ENCODE measurements around the gene SBNO2. TPM values are rescaled to one million over a fixed set of nuclear protein-coding genes. Genes with fewer than 3 reads are reported as not detected.
A peak's percentile ranks its signal among the peaks of the same experiment; 100 is the strongest.

Gene SBNO2
- total and polyA plus RNA-seq, 4 donors = 45.6 to 155 (median 95.9) TPM

DNA sequence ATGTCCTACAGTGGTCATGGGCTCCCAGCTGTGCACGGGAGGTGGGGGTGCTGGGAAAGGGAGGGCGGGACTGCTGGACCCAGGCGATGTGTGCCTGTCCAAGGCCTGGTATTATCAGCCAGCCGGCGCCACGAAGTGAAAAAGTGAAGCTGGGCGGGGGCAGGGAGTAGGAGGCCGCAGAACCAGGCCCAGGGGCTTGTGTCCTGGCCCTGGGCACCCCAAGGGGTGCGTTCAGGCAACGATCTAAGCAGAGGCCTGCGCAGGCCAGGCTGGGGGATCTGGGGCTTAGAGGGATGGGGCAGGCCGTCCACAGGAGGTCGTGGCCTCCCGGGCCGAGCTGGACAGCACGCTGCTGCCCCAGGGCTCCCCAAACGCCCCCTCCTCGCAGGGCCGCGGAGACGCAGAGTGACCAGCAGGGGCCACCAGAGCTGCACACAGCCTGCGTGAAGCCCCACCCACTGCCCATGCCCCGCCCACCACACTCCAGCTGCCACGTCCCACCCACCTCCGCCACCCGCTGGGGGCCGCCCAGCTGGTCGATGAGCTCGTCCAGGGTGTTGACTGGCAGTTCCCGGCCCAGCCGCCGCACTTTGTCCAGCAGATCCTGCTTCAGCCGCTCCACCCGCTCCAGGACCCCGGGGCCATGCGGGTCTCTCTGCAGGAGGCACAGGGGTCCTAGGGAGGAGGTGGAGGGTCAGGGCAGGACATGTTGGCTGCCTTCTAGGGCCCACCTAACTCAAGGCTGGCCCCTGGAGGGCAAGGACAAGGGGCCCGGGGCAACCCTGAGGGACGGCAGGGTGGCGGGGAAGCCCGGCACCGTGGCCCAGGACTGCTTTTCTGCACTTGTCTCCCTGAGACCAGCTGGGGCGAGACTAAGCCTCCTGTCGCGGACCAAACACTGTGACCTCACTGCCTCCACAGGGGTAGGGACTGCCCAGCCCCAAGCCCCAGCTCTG, 60.8 kb downstream of the SBNO2 start:
- 32 to 38% methylated on average over 32 to 44 of the region's 44 CpGs for WGBS, 2 donors
- DNase-seq = peak; percentile 96 to 98 (median 97)
- peaks cover 0 to 10% (median 6%) of the 10 kb centered on the region in 5 donors for H3K4me1 ChIP-seq (ENCODE audit: control insufficient read depth in 5 of 5, insufficient read depth in 5 of 5, low read length in 5 of 5)
- ATAC-seq (ENCODE audit: insufficient read depth, low FRiP score) = peak; percentile 83
- peak overlapping the region in 1 of 2 donors; percentile 71 for H3K27ac ChIP-seq (ENCODE audit: low read depth in 1 of 2, low read length in 1 of 2)
- H3K9ac ChIP-seq (ENCODE audit: insufficient read depth in 1 of 2, low read length in 2 of 2) = no peak overlapping the region
- no peak overlapping the region for H3K4me3 ChIP-seq
- no peaks in the 10 kb centered on the region for H3K27me3 ChIP-seq (ENCODE audit: control insufficient read depth in 3 of 3, insufficient read depth in 3 of 3, low read length in 2 of 3)
- H3K36me3 ChIP-seq (ENCODE audit: control insufficient read depth in 4 of 4, insufficient read depth in 4 of 4, low read length in 4 of 4) = peaks cover 7 to 84% (median 12%) of the 10 kb centered on the region in 4 donors
- no peaks in the 10 kb centered on the region for H3K9me3 ChIP-seq (ENCODE audit: control insufficient read depth in 4 of 4, insufficient read depth in 3 of 4, low read length in 3 of 4)
- TF ChIP-seq CTCF (IDR thresholded peaks at IDR 0.05; ENCODE audit: control extremely low read depth, extremely low read depth) = peak; percentile 70

- H3K9me3 ChIP-seq (ENCODE audit: control insufficient read depth in 4 of 4, insufficient read depth in 3 of 4, low read length in 3 of 4) = no peaks in the 10 kb centered on the region
- H3K27ac ChIP-seq (ENCODE audit: low read depth in 1 of 2, low read length in 1 of 2) = peak overlapping the region in 1 of 2 donors; percentile 49
- ATAC-seq (ENCODE audit: insufficient read depth, low FRiP score) (no peak), DNase-seq (peak in 2 of 3 donors; percentile 22 to 66)
- peaks cover 5 to 84% (median 12%) of the 10 kb centered on the region in 4 donors for H3K36me3 ChIP-seq (ENCODE audit: control insufficient read depth in 4 of 4, insufficient read depth in 4 of 4, low read length in 4 of 4)
- H3K4me3 ChIP-seq = no peak overlapping the region
- peaks cover 0 to 10% (median 6%) of the 10 kb centered on the region in 5 donors for H3K4me1 ChIP-seq (ENCODE audit: control insufficient read depth in 5 of 5, insufficient read depth in 5 of 5, low read length in 5 of 5)
- H3K27me3 ChIP-seq (ENCODE audit: control insufficient read depth in 3 of 3, insufficient read depth in 3 of 3, low read length in 2 of 3) = no peaks in the 10 kb centered on the region
- WGBS, 2 donors = 78 to 85% methylated on average over 62 to 71 of the region's 71 CpGs
- no peak for TF ChIP-seq CTCF (IDR thresholded peaks at IDR 0.05; ENCODE audit: control extremely low read depth, extremely low read depth)
- no peak overlapping the region for H3K9ac ChIP-seq (ENCODE audit: insufficient read depth in 1 of 2, low read length in 2 of 2)
Measured at GRCh38 chr19:1112268-1113029, 61.6 kb downstream of the SBNO2 start.

DNA sequence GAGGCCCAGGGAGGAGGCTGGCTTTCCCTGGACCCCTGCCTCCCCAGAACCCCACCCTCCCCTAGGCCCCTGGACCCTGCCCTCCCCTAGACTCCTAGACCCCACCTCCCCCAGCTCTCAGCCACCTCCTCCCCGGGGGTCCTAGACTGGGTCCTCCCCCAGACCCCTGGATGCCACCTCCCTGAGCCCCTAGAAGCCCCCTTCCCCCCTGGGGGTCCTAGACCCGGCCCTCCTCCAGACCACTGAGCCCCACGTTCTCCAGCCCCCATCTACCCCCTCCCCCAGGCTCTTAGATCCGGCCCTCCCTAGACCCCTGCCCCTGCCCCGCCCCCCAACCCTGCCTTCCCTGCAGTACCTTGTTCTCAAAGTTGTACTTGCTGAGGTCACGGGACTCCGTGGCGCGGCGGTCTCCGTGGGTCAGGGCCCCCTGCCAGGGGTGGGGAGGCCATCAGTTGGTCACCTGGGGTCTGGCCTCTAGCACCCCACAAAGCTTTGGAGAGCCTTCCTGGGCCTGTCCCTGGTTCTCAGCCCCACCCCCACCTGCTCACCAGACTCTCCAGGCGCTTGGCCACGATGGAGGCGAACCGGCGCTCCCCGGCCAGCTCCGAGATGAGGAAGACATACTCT, 62.3 kb downstream of the SBNO2 start:
- WGBS, 2 donors = 81 to 93% methylated on average over 18 of the region's 18 CpGs
- ATAC-seq (ENCODE audit: insufficient read depth, low FRiP score) (no peak), DNase-seq (peak in 1 of 3 donors; percentile 49)
- no peaks in the 10 kb centered on the region for H3K9me3 ChIP-seq (ENCODE audit: control insufficient read depth in 4 of 4, insufficient read depth in 3 of 4, low read length in 3 of 4)
- peaks cover 0 to 12% (median 6%) of the 10 kb centered on the region in 5 donors for H3K4me1 ChIP-seq (ENCODE audit: control insufficient read depth in 5 of 5, insufficient read depth in 5 of 5, low read length in 5 of 5)
- H3K36me3 ChIP-seq (ENCODE audit: control insufficient read depth in 4 of 4, insufficient read depth in 4 of 4, low read length in 4 of 4) = peaks cover 3 to 82% (median 6%) of the 10 kb centered on the region in 4 donors
- no peak overlapping the region for H3K9ac ChIP-seq (ENCODE audit: insufficient read depth in 1 of 2, low read length in 2 of 2)
- TF ChIP-seq CTCF (IDR thresholded peaks at IDR 0.05; ENCODE audit: control extremely low read depth, extremely low read depth) = no peak
- H3K27me3 ChIP-seq (ENCODE audit: control insufficient read depth in 3 of 3, insufficient read depth in 3 of 3, low read length in 2 of 3) = no peaks in the 10 kb centered on the region
- no peak overlapping the region for H3K4me3 ChIP-seq
- H3K27ac ChIP-seq (ENCODE audit: low read depth in 1 of 2, low read length in 1 of 2) = no peak overlapping the region
